HL-60 (cell line): ENCODE measurements around the gene STK25.

Experiments used
- DNase-seq, 2 experiments: peaks; one replicate each; pipeline ENCODE4 v3.0.0-alpha.2; 2010 to 2020; ENCODE audit warnings: low read depth in 1 of 2, low spot score in 1 of 2
- H3K27ac ChIP-seq: fragments of 250-450 bp; sonication (Bioruptor Pico); replicated peaks from 2 replicates; pipeline ENCODE4 v1.5.1; 2020; ENCODE audit warnings: mild to moderate bottlenecking, moderate library complexity
- H3K27me3 ChIP-seq: fragments of 250-450 bp; sonication (Bioruptor Pico); 2 replicates; pipeline ENCODE4 v1.5.1; 2021; ENCODE audit warnings: mild to moderate bottlenecking, moderate library complexity; ENCODE audit not compliant: insufficient read depth, poor library complexity, severe bottlenecking
- H3K4me3 ChIP-seq: replicated peaks from 2 replicates; pipeline ENCODE4 v1.5.1; 2011; ENCODE audit warnings: mild to moderate bottlenecking, control low read depth, low read length; ENCODE audit not compliant: insufficient read depth
- CTCF ChIP-seq: IDR thresholded peaks from one replicate; pipeline ENCODE4 v1.5.1; 2011; ENCODE audit warnings: low read length, control low read depth, inconsistent platforms; ENCODE audit not compliant: insufficient read depth
- GABPA ChIP-seq: IDR thresholded peaks from 2 replicates; pipeline ENCODE4 v1.6.1; 2012; ENCODE audit warnings: low read depth
- POLR2AphosphoS5 ChIP-seq: IDR thresholded peaks from 2 replicates; pipeline ENCODE4 v1.6.1; 2012; ENCODE audit warnings: low read depth
- REST ChIP-seq: IDR thresholded peaks from 2 replicates; pipeline ENCODE4 v1.6.1; 2012; ENCODE audit warnings: low read depth; ENCODE audit not compliant: insufficient replicate concordance
- SPI1 ChIP-seq: IDR thresholded peaks from 2 replicates; pipeline ENCODE4 v1.6.1; 2012; ENCODE audit warnings: low read depth, mild to moderate bottlenecking, borderline replicate concordance

Gene STK25

DNA sequence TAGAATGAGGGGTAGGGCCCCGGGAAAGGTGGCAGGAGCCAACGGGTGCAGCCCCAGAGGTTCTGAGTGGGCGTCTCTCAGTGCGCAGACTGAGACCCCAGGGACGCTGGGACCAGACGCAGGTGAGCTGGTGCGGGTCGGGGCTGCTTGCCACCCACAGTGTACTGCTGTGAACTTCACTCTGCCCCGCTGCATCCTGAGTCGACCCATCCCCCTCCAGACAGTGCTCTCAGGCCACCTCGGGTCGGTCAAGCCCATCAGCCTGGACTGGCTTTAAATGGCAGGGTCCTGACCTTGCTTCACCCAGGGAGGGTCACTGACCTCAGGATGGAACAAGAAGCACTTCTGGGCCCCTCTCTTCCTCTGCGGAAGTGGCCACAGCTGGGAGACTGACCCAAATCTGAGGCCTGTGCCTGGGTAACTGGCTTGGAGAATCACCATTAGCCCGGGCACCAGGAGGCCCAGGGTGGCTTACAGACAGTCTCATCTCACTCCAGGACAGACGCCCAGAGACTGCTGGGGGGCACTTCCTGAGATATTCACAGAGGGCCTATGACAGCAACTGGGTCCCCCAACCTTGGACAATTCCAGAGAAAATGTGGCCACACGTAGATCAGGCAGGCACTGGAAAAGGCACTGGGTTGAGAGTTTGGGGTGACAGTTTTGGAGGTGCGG lies 26.5 kb upstream of the STK25 start:
- no peak overlapping the region for H3K4me3 ChIP-seq
- H3K27me3 ChIP-seq, result peaks cover 9% of the 10 kb centered on the region
- TF ChIP-seq SPI1, result no peak
- TF ChIP-seq POLR2AphosphoS5, result no peak
- no peak for TF ChIP-seq CTCF
- no peak for TF ChIP-seq GABPA
- TF ChIP-seq REST, result no peak
- DNase-seq, result no peak
- no peak overlapping the region for H3K27ac ChIP-seq

DNA sequence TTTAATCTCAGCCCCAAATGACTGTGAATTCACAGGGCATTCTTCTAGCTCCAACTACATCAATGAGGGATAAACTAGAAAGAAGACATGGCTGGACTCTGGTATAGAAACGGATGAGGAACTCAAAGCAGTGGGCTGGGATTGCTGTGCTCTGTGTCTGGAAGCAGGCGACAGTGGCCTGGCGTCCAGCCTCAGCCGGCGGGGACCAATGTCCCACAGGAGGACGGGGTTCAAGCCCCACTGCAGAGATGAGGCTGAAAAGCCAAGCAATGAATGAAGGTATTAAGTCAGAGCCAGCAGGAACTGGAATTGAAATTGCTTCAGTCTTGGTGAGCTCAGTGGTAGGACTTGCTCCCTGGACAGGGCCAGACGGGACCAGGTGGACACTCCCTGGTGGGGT lies 25.9 kb upstream of the STK25 start:
- DNase-seq, result no peak
- H3K4me3 ChIP-seq, result no peak overlapping the region

More for the DNA sequence above, 25.9 kb upstream of the STK25 start:
- H3K27ac ChIP-seq, result no peak overlapping the region
- TF ChIP-seq POLR2AphosphoS5, result no peak
- TF ChIP-seq REST, result no peak
- no peak for TF ChIP-seq GABPA
- no peak for TF ChIP-seq SPI1
- no peak for TF ChIP-seq CTCF
- H3K27me3 ChIP-seq, result peaks cover 9% of the 10 kb centered on the region
